H1 (cell line): ENCODE results near the gene GPM6B. TPM values are rescaled to one million over a fixed set of nuclear protein-coding genes. Genes with fewer than 3 reads are reported as not detected.

Source experiments
- KDM5A ChIP-seq: fragments of 200-600 bp; IDR thresholded peaks from 2 replicates; pipeline ENCODE4 v1.7.1; 2012; ENCODE audit warnings: mild to moderate bottlenecking, low read length, inconsistent platforms, mixed read lengths
- POLR2AphosphoS5 ChIP-seq: IDR thresholded peaks from 2 replicates; pipeline ENCODE4 v1.6.1; 2011; ENCODE audit warnings: low read depth, low read length
- TBP ChIP-seq: IDR thresholded peaks from 2 replicates; pipeline ENCODE4 v1.6.1; 2011; ENCODE audit warnings: low read depth, low read length, improper control_type of control experiment
- TCF12 ChIP-seq: IDR thresholded peaks from 2 replicates; pipeline ENCODE4 v1.6.1; 2011; ENCODE audit warnings: low read depth, mild to moderate bottlenecking, low read length
- TEAD4 ChIP-seq: IDR thresholded peaks from 2 replicates; pipeline ENCODE4 v1.6.1; 2012; ENCODE audit warnings: low read depth, low read length, inconsistent platforms, mixed read lengths
- polyA plus RNA-seq, 7 experiments: library from polyadenylated mRNA; depleted of rRNA in 3 of 7; stranded (reverse) in 5 of 7; unstranded in 2 of 7; fragments of >200 nt in 5 of 7; fragments of 200-250 nt in 2 of 7; gene quantifications; 1 replicate in 5 of 7; 2 replicates in 1 of 7; 4 replicates in 1 of 7; pipeline versions ENCODE4 v1.2.1 to v1.2.3, GENCODE V29; 2011 to 2013; ENCODE audit warnings: missing spikeins in 2 of 7, mixed read lengths in 2 of 7
- total RNA-seq: library from RNA; stranded (reverse); fragmentation: NEBNext Ultra II Directional; extraction: Animal tissue kit (Norgen Biotek cat#: 25700); gene quantifications from 2 replicates; pipeline ENCODE4 v1.2.1, GENCODE V29; 2021
- TF ChIP-seq, protein P1 (sequence below): IDR thresholded peaks from 2 replicates; pipeline ENCODE4 v1.6.1; 2011; ENCODE audit warnings: low read length, improper control_type of control experiment

The GPM6B gene
- total and polyA plus RNA-seq, 2 of the 8 experiments (the other 6 are each of a cell fraction or from before 2014, with no cell fraction given): 132 to 175 TPM

DNA sequence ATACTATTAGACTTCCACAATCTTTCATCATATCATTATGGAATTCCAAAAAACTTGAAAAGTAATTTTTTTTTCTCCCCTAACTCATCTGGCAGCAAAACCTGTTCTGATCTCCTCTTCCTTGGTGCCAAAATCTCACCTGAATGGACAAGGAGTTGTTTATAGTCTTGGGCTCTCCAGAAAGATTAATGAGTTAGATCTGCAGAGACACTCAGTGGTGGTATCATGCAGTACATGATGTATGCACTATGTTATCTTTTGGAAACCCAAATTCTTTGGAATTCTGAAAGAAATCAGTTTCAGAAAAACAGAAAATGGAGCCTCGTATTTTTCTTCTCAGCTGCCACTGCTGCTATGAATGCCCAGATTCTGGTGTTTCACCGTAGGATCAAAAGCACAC, 11.7 kb downstream of the GPM6B start (continued):
- TF ChIP-seq, protein P1, sequence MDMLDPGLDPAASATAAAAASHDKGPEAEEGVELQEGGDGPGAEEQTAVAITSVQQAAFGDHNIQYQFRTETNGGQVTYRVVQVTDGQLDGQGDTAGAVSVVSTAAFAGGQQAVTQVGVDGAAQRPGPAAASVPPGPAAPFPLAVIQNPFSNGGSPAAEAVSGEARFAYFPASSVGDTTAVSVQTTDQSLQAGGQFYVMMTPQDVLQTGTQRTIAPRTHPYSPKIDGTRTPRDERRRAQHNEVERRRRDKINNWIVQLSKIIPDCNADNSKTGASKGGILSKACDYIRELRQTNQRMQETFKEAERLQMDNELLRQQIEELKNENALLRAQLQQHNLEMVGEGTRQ: no peak
- TF ChIP-seq KDM5A (no peak), TEAD4 (no peak), TCF12 (no peak), POLR2AphosphoS5 (no peak), TBP (no peak)
